ENCODE results near the gene SERPINA1. TPM values are rescaled to one million over a fixed set of nuclear protein-coding genes. Genes with fewer than 3 reads are reported as not detected.

The SERPINA1 gene
- total and polyA plus RNA-seq, 2 experiments from 2014 or later = 0.16 to 0.65 TPM

DNA sequence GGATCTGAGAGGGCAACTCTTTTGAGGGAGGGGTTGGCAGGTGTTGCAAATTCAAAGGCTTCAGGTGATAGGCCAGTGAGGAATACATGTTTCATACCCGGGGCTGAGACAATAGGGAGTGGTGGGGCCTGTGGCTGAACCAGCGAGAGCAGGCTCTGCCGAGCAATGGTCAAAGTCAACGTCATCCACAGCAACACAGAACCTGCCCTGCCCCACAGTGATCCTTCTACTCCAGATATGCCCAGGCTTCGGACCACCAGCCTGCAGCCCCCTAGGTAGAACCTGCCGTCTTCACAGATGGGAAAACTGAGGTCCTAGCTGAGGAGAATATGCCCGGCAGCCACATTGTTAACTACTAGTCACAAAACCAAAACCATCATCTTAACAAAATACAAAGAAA, 4.1 kb downstream of the SERPINA1 start:
- Histone ChIP-seq H4K20me1 (ENCODE audit: insufficient read depth) (no peaks in the 10 kb centered on the region), H3K27ac (no peak overlapping the region), H3F3A (ENCODE audit: insufficient read depth) (no peaks in the 10 kb centered on the region), H3K4me1 (ENCODE audit: insufficient read depth) (peaks cover 5% of the 10 kb centered on the region; the same call in 1 of the 2 replicates), H3K27me3 (replicated peaks; ENCODE audit: insufficient read depth) (no peaks in the 10 kb centered on the region), H3K4me2 (ENCODE audit: unreplicated experiment) (no peak overlapping the region), H3K4me3 (no peak overlapping the region), H3K9me2 (ENCODE audit: insufficient read depth) (no peaks in the 10 kb centered on the region), H3K36me3 (ENCODE audit: low read depth) (no peaks in the 10 kb centered on the region), H3K9me3 (ENCODE audit: low read depth) (no peaks in the 10 kb centered on the region), H3K9ac (no peak overlapping the region), H3K79me2 (ENCODE audit: insufficient read depth) (no peaks in the 10 kb centered on the region), H2AFZ (no peak overlapping the region)
- no peak for DNase-seq
- in situ Hi-C loops (cut with MboI) = no loop called here
- 84 to 91% methylated on average over 7 of the region's 7 CpGs for whole genome bisulfite sequencing, 2 experiments (ENCODE audit: low coverage in 1 of 2, low lambda C conversion rate in 2 of 2, missing lambda C conversion rate in 2 of 2)
- TF ChIP-seq EZH2 (IDR thresholded peaks at IDR 0.05; ENCODE audit: insufficient read depth, poor library complexity, severe bottlenecking) = no peak
- no peak for TF ChIP-seq EZH2phosphoT487 (IDR thresholded peaks at IDR 0.05; ENCODE audit: insufficient read depth, low read depth)

DNA sequence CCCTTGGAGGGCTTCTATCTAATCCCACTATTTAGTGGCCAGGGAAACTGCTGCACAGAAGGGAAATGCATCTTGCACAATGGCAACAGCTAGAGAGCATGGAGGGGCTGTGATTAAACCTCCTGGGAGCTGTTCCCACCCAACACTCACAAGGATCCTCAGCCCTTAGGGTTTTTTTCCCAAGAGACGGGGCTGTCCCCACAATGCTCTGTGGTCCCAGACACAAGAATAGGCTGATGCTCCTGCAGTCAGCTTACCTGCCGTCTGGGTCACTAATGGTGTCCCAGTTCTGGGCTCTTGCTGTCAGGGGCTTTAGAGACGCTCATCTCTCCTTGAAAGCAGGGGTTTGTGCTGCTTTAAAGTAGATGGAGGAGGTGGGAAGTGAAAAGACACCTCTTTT, 4.6 kb downstream of the SERPINA1 start:
- Histone ChIP-seq H3K9me2 (ENCODE audit: insufficient read depth) (no peaks in the 10 kb centered on the region), H3K4me3 (no peak overlapping the region), H3K4me1 (ENCODE audit: insufficient read depth) (peaks cover 8% of the 10 kb centered on the region; the same call in 1 of the 2 replicates), H4K20me1 (ENCODE audit: insufficient read depth) (no peaks in the 10 kb centered on the region), H3K4me2 (ENCODE audit: unreplicated experiment) (no peak overlapping the region), H3K79me2 (ENCODE audit: insufficient read depth) (no peaks in the 10 kb centered on the region), H3K9me3 (ENCODE audit: low read depth) (no peaks in the 10 kb centered on the region), H3K9ac (no peak overlapping the region), H3K27ac (no peak overlapping the region), H3F3A (ENCODE audit: insufficient read depth) (no peaks in the 10 kb centered on the region), H3K27me3 (replicated peaks; ENCODE audit: insufficient read depth) (no peaks in the 10 kb centered on the region), H2AFZ (no peak overlapping the region), H3K36me3 (ENCODE audit: low read depth) (no peaks in the 10 kb centered on the region)
- DNase-seq = no peak
- TF ChIP-seq EZH2phosphoT487 (IDR thresholded peaks at IDR 0.05; ENCODE audit: insufficient read depth, low read depth) = no peak
- no peak for TF ChIP-seq EZH2 (IDR thresholded peaks at IDR 0.05; ENCODE audit: insufficient read depth, poor library complexity, severe bottlenecking)
- in situ Hi-C loops (cut with MboI) = no loop called here
- WGBS, 2 experiments (ENCODE audit: low coverage in 1 of 2, low lambda C conversion rate in 2 of 2, missing lambda C conversion rate in 2 of 2) = 88% methylated on average over 3 of the region's 3 CpGs

GRCh38 chr14:94382716-94383596, 5.4 kb downstream of the SERPINA1 start:
- Histone ChIP-seq H3K79me2 (ENCODE audit: insufficient read depth) (no peaks in the 10 kb centered on the region), H2AFZ (no peak overlapping the region), H3K4me3 (no peak overlapping the region), H3K36me3 (ENCODE audit: low read depth) (no peaks in the 10 kb centered on the region), H3K9me3 (ENCODE audit: low read depth) (no peaks in the 10 kb centered on the region), H3F3A (ENCODE audit: insufficient read depth) (no peaks in the 10 kb centered on the region), H4K20me1 (ENCODE audit: insufficient read depth) (no peaks in the 10 kb centered on the region), H3K9me2 (ENCODE audit: insufficient read depth) (no peaks in the 10 kb centered on the region), H3K27me3 (replicated peaks; ENCODE audit: insufficient read depth) (no peaks in the 10 kb centered on the region), H3K4me2 (ENCODE audit: unreplicated experiment) (no peak overlapping the region), H3K9ac (no peak overlapping the region), H3K27ac (no peak overlapping the region), H3K4me1 (ENCODE audit: insufficient read depth) (peaks cover 8% of the 10 kb centered on the region; the same call in 1 of the 2 replicates)
- in situ Hi-C loops (cut with MboI) = no loop called here
- TF ChIP-seq EZH2phosphoT487 (IDR thresholded peaks at IDR 0.05; ENCODE audit: insufficient read depth, low read depth) (no peak), EZH2 (IDR thresholded peaks at IDR 0.05; ENCODE audit: insufficient read depth, poor library complexity, severe bottlenecking) (no peak)
- WGBS, 2 experiments (ENCODE audit: low coverage in 1 of 2, low lambda C conversion rate in 2 of 2, missing lambda C conversion rate in 2 of 2) = 86 to 89% methylated on average over 18 of the region's 18 CpGs
- DNase-seq = no peak

GRCh38 chr14:94382099-94382715, 6.2 kb downstream of the SERPINA1 start:
- Histone ChIP-seq H3K9me3 (ENCODE audit: low read depth) (no peaks in the 10 kb centered on the region), H3K4me2 (ENCODE audit: unreplicated experiment) (no peak overlapping the region), H3K9ac (no peak overlapping the region), H3K36me3 (ENCODE audit: low read depth) (no peaks in the 10 kb centered on the region), H3K4me1 (ENCODE audit: insufficient read depth) (peaks cover 8% of the 10 kb centered on the region; the same call in 1 of the 2 replicates), H4K20me1 (ENCODE audit: insufficient read depth) (no peaks in the 10 kb centered on the region), H3K4me3 (no peak overlapping the region), H2AFZ (no peak overlapping the region), H3K9me2 (ENCODE audit: insufficient read depth) (no peaks in the 10 kb centered on the region), H3K27me3 (replicated peaks; ENCODE audit: insufficient read depth) (no peaks in the 10 kb centered on the region), H3K79me2 (ENCODE audit: insufficient read depth) (no peaks in the 10 kb centered on the region), H3K27ac (no peak overlapping the region), H3F3A (ENCODE audit: insufficient read depth) (no peaks in the 10 kb centered on the region)
- no peak for DNase-seq
- no peak for TF ChIP-seq EZH2phosphoT487 (IDR thresholded peaks at IDR 0.05; ENCODE audit: insufficient read depth, low read depth)
- no peak for TF ChIP-seq EZH2 (IDR thresholded peaks at IDR 0.05; ENCODE audit: insufficient read depth, poor library complexity, severe bottlenecking)
- 78 to 80% methylated on average over 4 of the region's 4 CpGs for WGBS, 2 experiments (ENCODE audit: low coverage in 1 of 2, low lambda C conversion rate in 2 of 2, missing lambda C conversion rate in 2 of 2)
- in situ Hi-C loops (cut with MboI) = no loop called here
